ENCODE data around the gene WASF1. TPM values are rescaled to one million over a fixed set of nuclear protein-coding genes. Genes with fewer than 3 reads are reported as not detected.

WASF1 gene
- total RNA-seq, 1 experiment from 2014 or later, result 22.3 TPM

GRCh38 chr6:110183292-110183885, 3.9 kb upstream of the WASF1 start (continued):
- TF ChIP-seq USF2 (CRISPR knock-in tag; IDR thresholded peaks at IDR 0.05), result no peak
- no peak for TF ChIP-seq ZNF232 (CRISPR knock-in tag; IDR thresholded peaks at IDR 0.05)
- no peak for TF ChIP-seq MAX (CRISPR knock-in tag; IDR thresholded peaks at IDR 0.05)
- TF ChIP-seq SP1 (CRISPR knock-in tag; conservative IDR thresholded peaks at IDR 0.05), result no peak

GRCh38 chr6:110181131-110182030, 1.9 kb upstream of the WASF1 start:
- Mint-ChIP-seq H3K27ac (no peak overlapping the region), H3K4me1 (peaks cover 7% of the 10 kb centered on the region), H3K9me3 (no peaks in the 10 kb centered on the region), H3K27me3 (ENCODE audit: low read depth) (no peaks in the 10 kb centered on the region), H3K36me3 (no peaks in the 10 kb centered on the region), H3K4me3 (no peak overlapping the region)
- ATAC-seq (no peak), DNase-seq (ENCODE audit: low spot score) (no peak)
- ChIA-PET POLR2A (no interaction called here), CTCF (no interaction called here)
- TF ChIP-seq NFE2L1 (CRISPR knock-in tag; IDR thresholded peaks at IDR 0.05) (no peak), E2F1 (CRISPR knock-in tag; IDR thresholded peaks at IDR 0.05) (no peak), PRRX2 (CRISPR knock-in tag; IDR thresholded peaks at IDR 0.05) (no peak), NR2C2 (CRISPR knock-in tag; IDR thresholded peaks at IDR 0.05) (no peak), PREB (CRISPR knock-in tag; IDR thresholded peaks at IDR 0.05; ENCODE audit: borderline replicate concordance) (no peak), MAX (CRISPR knock-in tag; IDR thresholded peaks at IDR 0.05) (no peak), ARID4B (CRISPR knock-in tag; IDR thresholded peaks at IDR 0.05; ENCODE audit: borderline replicate concordance) (no peak), CTCF (IDR thresholded peaks at IDR 0.05) (no peak), IRF1 (CRISPR knock-in tag; IDR thresholded peaks at IDR 0.05) (no peak), E2F5 (CRISPR knock-in tag; IDR thresholded peaks at IDR 0.05) (no peak)

Measured in WTC11 (cell line).